ENCODE data around the gene SIX3.

GRCh38 chr2:44943693-44944101, 2.2 kb downstream of the SIX3 start:
- TF ChIP-seq HOXA7 (CRISPR knock-in tag; IDR thresholded peaks at IDR 0.05) (no peak), MYC (IDR thresholded peaks at IDR 0.05; ENCODE audit: borderline replicate concordance, low read length) (no peak), ESRRA (IDR thresholded peaks at IDR 0.05; ENCODE audit: borderline replicate concordance, low read length) (no peak), KDM1A (IDR thresholded peaks at IDR 0.05; ENCODE audit: low read depth) (no peak), RAD21 (conservative IDR thresholded peaks at IDR 0.05 in 1 of 2, IDR thresholded peaks at IDR 0.05 in 1 of 2) (no peak), POLR2A (IDR thresholded peaks at IDR 0.05; ENCODE audit: low read length) (no peak), TP53 (CRISPR knock-in tag; IDR thresholded peaks at IDR 0.05) (no peak)
- TF ChIP-seq, protein P1, sequence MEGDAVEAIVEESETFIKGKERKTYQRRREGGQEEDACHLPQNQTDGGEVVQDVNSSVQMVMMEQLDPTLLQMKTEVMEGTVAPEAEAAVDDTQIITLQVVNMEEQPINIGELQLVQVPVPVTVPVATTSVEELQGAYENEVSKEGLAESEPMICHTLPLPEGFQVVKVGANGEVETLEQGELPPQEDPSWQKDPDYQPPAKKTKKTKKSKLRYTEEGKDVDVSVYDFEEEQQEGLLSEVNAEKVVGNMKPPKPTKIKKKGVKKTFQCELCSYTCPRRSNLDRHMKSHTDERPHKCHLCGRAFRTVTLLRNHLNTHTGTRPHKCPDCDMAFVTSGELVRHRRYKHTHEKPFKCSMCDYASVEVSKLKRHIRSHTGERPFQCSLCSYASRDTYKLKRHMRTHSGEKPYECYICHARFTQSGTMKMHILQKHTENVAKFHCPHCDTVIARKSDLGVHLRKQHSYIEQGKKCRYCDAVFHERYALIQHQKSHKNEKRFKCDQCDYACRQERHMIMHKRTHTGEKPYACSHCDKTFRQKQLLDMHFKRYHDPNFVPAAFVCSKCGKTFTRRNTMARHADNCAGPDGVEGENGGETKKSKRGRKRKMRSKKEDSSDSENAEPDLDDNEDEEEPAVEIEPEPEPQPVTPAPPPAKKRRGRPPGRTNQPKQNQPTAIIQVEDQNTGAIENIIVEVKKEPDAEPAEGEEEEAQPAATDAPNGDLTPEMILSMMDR (IDR thresholded peaks at IDR 0.05) = no peak
- TF ChIP-seq, protein P2, sequence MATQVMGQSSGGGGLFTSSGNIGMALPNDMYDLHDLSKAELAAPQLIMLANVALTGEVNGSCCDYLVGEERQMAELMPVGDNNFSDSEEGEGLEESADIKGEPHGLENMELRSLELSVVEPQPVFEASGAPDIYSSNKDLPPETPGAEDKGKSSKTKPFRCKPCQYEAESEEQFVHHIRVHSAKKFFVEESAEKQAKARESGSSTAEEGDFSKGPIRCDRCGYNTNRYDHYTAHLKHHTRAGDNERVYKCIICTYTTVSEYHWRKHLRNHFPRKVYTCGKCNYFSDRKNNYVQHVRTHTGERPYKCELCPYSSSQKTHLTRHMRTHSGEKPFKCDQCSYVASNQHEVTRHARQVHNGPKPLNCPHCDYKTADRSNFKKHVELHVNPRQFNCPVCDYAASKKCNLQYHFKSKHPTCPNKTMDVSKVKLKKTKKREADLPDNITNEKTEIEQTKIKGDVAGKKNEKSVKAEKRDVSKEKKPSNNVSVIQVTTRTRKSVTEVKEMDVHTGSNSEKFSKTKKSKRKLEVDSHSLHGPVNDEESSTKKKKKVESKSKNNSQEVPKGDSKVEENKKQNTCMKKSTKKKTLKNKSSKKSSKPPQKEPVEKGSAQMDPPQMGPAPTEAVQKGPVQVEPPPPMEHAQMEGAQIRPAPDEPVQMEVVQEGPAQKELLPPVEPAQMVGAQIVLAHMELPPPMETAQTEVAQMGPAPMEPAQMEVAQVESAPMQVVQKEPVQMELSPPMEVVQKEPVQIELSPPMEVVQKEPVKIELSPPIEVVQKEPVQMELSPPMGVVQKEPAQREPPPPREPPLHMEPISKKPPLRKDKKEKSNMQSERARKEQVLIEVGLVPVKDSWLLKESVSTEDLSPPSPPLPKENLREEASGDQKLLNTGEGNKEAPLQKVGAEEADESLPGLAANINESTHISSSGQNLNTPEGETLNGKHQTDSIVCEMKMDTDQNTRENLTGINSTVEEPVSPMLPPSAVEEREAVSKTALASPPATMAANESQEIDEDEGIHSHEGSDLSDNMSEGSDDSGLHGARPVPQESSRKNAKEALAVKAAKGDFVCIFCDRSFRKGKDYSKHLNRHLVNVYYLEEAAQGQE (IDR thresholded peaks at IDR 0.05) = no peak
